HG03460 (cell line): ENCODE data around the gene RPS6KA4.
A peak's percentile ranks its signal among the peaks of the same experiment; 100 is the strongest.
"Not testable (repeated sequence)": the region's sequence is repeated elsewhere in the genome, so short reads cannot be mapped to it uniquely, and the experiment has no call there.

Experiments
- ATAC-seq: cut with Tn5 transposase; IDR thresholded peaks from one replicate; pipeline ENCODE4 v1.9.1; 2021; ENCODE audit not compliant: unreplicated experiment

Gene RPS6KA4

GRCh38 chr11:64358907-64359711 is at the start of gene RPS6KA4:
Gene RPS6KA4 (plus strand): TSS chr11:64359162. CDS start chr11:64359236, 74 bp downstream.
- ATAC-seq = peak; percentile 52

GRCh38 chr11:64312947-64313346 is 46.0 kb upstream of the RPS6KA4 start:
- ATAC-seq = no peak

GRCh38 chr11:64313491-64314145 is 45.3 kb upstream of the RPS6KA4 start:
- no peak for ATAC-seq

GRCh38 chr11:64314146-64314804 is 44.7 kb upstream of the RPS6KA4 start:
- ATAC-seq = no peak

GRCh38 chr11:64314805-64315561 is 44.0 kb upstream of the RPS6KA4 start:
- ATAC-seq = no peak

- ATAC-seq = not testable (repeated sequence)
Measured at GRCh38 chr11:64315667-64316526, 43.1 kb upstream of the RPS6KA4 start.

GRCh38 chr11:64316672-64317324 is 42.2 kb upstream of the RPS6KA4 start:
- peak; percentile 2 for ATAC-seq

GRCh38 chr11:64317325-64317960 is 41.5 kb upstream of the RPS6KA4 start, which contains the start of gene TRMT112:
Gene TRMT112 (minus strand): TSS chr11:64317559. CDS start chr11:64317526, 33 bp downstream.
- peak; percentile 58 for ATAC-seq

- peak; percentile 72 for ATAC-seq
Measured at GRCh38 chr11:64317961-64318765, 40.8 kb upstream of the RPS6KA4 start, which contains the start of gene PRDX5. Gene PRDX5 (plus strand): TSS chr11:64318121. CDS start chr11:64318216, 95 bp downstream.

GRCh38 chr11:64318766-64319761 is 39.9 kb upstream of the RPS6KA4 start:
- no peak for ATAC-seq

GRCh38 chr11:64320556-64320955 is 38.4 kb upstream of the RPS6KA4 start:
- no peak for ATAC-seq

- no peak for ATAC-seq
Measured at GRCh38 chr11:64321026-64321425, 37.9 kb upstream of the RPS6KA4 start.

GRCh38 chr11:64321533-64321932 is 37.4 kb upstream of the RPS6KA4 start:
- ATAC-seq = no peak

- no peak for ATAC-seq
Measured at GRCh38 chr11:64322925-64323260, 36.1 kb upstream of the RPS6KA4 start.

- ATAC-seq = no peak
Measured at GRCh38 chr11:64323373-64323772, 35.6 kb upstream of the RPS6KA4 start.

GRCh38 chr11:64323984-64324383 is 35.0 kb upstream of the RPS6KA4 start:
- ATAC-seq = not testable (repeated sequence)
